Fibroblast of villous mesenchyme (primary cell): ENCODE data around the gene LCE4A. TPM values are rescaled to one million over a fixed set of nuclear protein-coding genes. Genes with fewer than 3 reads are reported as not detected.
"Not testable (repeated sequence)": the region's sequence is repeated elsewhere in the genome, so short reads cannot be mapped to it uniquely, and the experiment has no call there.

Source experiments
- DNase-seq: peaks from one replicate; pipeline ENCODE4 v3.0.0-alpha.2; 2010; ENCODE audit warnings: low read depth
- H3K4me3 ChIP-seq: 2 replicates; pipeline ENCODE4 v1.5.1; 2011; ENCODE audit warnings: low read depth, mild to moderate bottlenecking, low read length
- CTCF ChIP-seq: IDR thresholded peaks from 2 replicates; pipeline ENCODE4 v1.5.1; 2012; ENCODE audit warnings: low read depth, mild to moderate bottlenecking, low read length; ENCODE audit not compliant: insufficient read depth
- total RNA-seq: library from RNA; depleted of rRNA; stranded (reverse); fragments of >200 nt; gene quantifications from 2 replicates; pipeline ENCODE4 v1.2.3, GENCODE V29; 2012

The LCE4A gene
- total RNA-seq, 1 donor: not detected

GRCh38 chr1:152681616-152682015 is 26.3 kb upstream of the LCE4A start:
- H3K4me3 ChIP-seq: no peak overlapping the region
- no peak for TF ChIP-seq CTCF
- DNase-seq: no peak

DNA sequence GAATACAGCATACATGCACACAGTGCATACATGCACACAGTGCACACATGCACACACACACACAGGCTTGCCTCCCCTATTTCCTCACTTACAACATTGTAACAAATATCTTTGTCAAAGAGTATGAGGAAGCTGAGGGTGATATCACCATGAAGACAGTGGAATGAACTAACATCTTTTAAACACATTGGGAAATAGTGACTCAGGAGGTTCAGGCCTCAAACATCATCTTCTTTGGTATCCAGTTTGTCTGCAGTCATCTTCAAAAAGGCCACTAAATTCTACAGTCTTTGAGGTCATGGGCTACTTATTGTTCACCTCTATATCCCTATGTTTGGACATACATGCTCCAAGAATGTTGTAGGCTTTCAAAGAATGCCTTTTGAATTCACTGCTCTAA is 24.1 kb upstream of the LCE4A start:
- no peak overlapping the region for H3K4me3 ChIP-seq
- no peak for TF ChIP-seq CTCF
- no peak for DNase-seq

DNA sequence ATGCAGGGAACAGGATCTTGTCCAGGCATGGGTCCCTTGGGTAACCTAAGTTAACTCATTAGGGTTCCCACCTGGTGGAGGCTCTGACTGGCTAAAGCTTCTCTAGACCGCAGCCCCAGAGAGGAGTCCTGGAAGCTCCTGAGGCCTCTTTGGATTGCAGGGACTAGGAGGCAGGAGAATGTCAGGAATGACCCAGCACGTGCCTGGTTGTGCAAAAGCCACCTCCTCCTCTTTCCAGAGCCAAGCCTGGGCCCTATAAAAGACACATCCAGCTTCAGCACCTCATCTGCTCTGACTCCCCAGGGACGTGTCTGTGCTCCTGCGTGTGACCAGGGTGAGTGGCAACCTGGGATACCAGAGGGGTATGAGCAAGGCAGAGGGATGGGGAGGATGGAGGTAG is 22.1 kb upstream of the LCE4A start, which contains the start of gene LCE2B:
TSS of gene LCE2B (plus strand) at position 301 of the 400 bp plus-strand sequence. CDS start 721 bp downstream, outside the sequence.
- not testable (repeated sequence) for H3K4me3 ChIP-seq, DNase-seq

GRCh38 chr1:152697701-152698600 is 10.0 kb upstream of the LCE4A start, which contains the start of gene LCE2A:
Gene LCE2A (plus strand): TSS chr1:152698345. CDS start chr1:152698902, 557 bp downstream.
- no peak for DNase-seq
- H3K4me3 ChIP-seq: no peak within 1 kb of the TSS
- TF ChIP-seq CTCF: no peak

DNA sequence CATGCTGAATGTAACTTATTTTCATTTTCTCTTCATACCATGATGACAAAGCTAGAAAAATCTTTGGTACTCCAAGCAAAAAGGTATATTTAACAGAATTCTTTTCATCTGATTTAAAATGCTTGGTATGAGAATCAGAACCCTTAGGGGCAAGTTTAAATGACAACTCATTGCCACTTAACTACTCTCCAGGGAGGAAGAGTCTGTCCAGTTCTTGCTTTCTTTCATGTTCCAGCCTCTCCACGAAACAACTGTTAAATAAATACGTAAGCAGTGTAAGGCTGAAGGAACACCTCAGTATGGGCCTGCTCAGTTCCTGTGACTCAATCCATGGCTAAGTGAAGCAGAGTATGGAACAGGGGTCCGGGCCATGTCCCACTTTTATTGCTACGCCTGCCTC is 8.2 kb upstream of the LCE4A start:
- TF ChIP-seq CTCF: no peak
- no peak overlapping the region for H3K4me3 ChIP-seq
- DNase-seq: no peak

DNA sequence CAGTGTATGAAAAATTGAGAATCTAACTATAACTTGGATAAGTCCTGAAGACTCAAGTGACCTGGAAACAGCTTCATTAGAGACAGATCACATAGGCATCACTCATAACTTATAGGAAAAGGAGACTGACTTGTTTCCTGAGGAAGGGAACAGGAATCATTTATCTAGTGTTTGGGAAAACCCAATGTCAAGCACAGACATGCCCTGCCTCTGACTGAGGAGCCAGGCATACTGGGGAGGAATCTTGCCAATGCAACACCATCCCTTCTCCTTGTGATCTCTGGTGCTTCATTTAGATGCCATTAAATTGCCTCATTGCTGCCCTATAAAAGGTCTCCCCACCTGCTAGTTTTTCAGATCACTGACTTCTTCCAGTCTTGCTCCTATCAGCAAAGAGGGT is 10.3 kb downstream of the LCE4A start:
- H3K4me3 ChIP-seq: no peak overlapping the region
- DNase-seq: no peak
- TF ChIP-seq CTCF: no peak

GRCh38 chr1:152725261-152725660 is 17.3 kb downstream of the LCE4A start:
- no peak overlapping the region for H3K4me3 ChIP-seq
- TF ChIP-seq CTCF: no peak
- DNase-seq: no peak
